ENCODE results near the gene BEX3.

GRCh38 chrX:103382877-103383276 is 6.5 kb downstream of the BEX3 start:
- TF ChIP-seq, protein P1, sequence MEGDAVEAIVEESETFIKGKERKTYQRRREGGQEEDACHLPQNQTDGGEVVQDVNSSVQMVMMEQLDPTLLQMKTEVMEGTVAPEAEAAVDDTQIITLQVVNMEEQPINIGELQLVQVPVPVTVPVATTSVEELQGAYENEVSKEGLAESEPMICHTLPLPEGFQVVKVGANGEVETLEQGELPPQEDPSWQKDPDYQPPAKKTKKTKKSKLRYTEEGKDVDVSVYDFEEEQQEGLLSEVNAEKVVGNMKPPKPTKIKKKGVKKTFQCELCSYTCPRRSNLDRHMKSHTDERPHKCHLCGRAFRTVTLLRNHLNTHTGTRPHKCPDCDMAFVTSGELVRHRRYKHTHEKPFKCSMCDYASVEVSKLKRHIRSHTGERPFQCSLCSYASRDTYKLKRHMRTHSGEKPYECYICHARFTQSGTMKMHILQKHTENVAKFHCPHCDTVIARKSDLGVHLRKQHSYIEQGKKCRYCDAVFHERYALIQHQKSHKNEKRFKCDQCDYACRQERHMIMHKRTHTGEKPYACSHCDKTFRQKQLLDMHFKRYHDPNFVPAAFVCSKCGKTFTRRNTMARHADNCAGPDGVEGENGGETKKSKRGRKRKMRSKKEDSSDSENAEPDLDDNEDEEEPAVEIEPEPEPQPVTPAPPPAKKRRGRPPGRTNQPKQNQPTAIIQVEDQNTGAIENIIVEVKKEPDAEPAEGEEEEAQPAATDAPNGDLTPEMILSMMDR (IDR thresholded peaks at IDR 0.05; ENCODE audit: insufficient read depth, low read length), result no peak
- no peak for TF ChIP-seq POLR2AphosphoS5 (IDR thresholded peaks at IDR 0.05; ENCODE audit: low read depth)
